ENCODE results near the gene ADAMTS18. TPM values are rescaled to one million over a fixed set of nuclear protein-coding genes. Genes with fewer than 3 reads are reported as not detected.

The ADAMTS18 gene
- total and polyA plus RNA-seq, 7 experiments from 2014 or later = not detected

DNA sequence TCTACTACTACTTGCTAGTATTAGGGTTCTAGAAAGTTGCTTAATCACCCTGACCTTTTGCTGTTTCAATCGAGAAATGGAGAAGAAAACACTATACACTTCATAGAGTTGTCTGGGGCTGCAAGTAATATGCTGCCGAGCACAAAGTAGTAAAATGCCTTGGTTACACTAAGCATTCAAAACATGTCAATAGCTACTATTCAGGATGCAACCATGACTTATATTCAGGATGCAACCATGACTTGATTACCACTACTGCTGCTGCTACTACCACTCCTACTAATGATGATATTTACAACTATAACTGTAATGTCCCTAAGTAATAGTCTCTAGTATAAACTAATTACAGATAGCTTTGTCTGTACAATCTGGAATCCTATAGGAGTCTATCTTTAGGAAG is 35.3 kb downstream of the ADAMTS18 start:
- H3K36me3 Mint-ChIP-seq = no peaks in the 10 kb centered on the region
- no peaks in the 10 kb centered on the region for H3K27me3 ChIP-seq (ENCODE audit: control insufficient read depth in 2 of 2, insufficient read depth in 2 of 2, low read length in 2 of 2)
- no peaks in the 10 kb centered on the region for H3K9me3 ChIP-seq (ENCODE audit: control insufficient read depth in 2 of 3, low read length in 3 of 3)
- no peaks in the 10 kb centered on the region for H3K36me3 ChIP-seq (ENCODE audit: control insufficient read depth in 2 of 3, insufficient read depth in 3 of 3, low read length in 3 of 3)
- H3K27ac Mint-ChIP-seq = no peak overlapping the region
- H3K4me1 ChIP-seq (ENCODE audit: control insufficient read depth in 2 of 2, insufficient read depth in 2 of 2, low read length in 2 of 2) = no peaks in the 10 kb centered on the region
- peaks cover 0 to 6% (median 0%) of the 10 kb centered on the region in 11 donors for H3K9me3 Mint-ChIP-seq
- no peak overlapping the region for H3K27ac ChIP-seq (ENCODE audit: low read depth, low read length)
- intact Hi-C loops (cut with micrococcal nuclease) = no loop called here
- DNase-seq (no peak), ATAC-seq (no peak)
- ChIA-PET POLR2A (no interaction called here), CTCF (no interaction called here)
- no peaks in the 10 kb centered on the region for H3K4me1 Mint-ChIP-seq
- no peak overlapping the region for H3K4me3 Mint-ChIP-seq
- peaks cover 2 to 51% (median 21%) of the 10 kb centered on the region in 5 donors for H3K27me3 Mint-ChIP-seq
- H3K4me3 ChIP-seq (ENCODE audit: low read length) = no peak overlapping the region

DNA sequence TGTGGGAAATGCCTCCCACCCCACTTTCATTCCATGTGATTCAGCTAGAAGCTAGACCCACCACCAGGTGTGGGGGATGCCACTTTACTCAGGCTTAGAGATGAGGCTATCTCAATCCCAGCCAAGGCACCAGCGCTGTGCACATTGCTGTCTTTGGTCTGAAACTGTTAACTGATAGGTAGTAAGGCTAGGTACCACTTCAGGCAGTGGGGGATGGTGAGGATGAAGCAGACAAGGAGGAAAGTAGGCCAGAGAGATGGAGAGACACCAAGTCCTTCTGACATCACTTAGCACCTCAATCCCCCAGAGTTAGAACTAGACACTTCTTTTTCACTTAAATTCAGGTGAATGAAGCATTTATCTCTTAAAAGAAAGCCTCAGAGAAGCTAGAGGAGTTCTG is 35.8 kb downstream of the ADAMTS18 start:
- no peak overlapping the region for H3K4me3 Mint-ChIP-seq
- POLR2A ChIA-PET = no interaction called here

DNA sequence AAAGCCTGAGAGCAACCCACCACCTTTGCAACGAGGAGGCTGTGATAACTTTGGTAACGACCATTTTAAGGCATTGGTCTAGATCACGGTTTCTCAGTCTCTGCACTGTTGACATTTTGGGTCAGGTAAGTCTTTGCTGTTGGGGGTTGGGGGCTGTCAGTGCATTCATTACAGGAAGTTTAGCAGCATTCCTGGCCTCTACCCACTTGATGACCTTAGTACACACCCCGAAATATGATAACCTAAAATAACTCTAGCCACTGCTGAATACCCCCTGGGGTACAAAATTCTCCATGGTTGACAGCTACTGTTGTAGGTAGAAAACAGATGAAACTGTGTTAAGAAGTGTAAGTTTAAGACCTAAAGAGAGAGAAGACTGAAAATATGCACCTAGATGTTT is 36.3 kb downstream of the ADAMTS18 start:
- CTCF ChIA-PET = no interaction called here
- H3K9me3 Mint-ChIP-seq = peaks cover 0 to 6% (median 0%) of the 10 kb centered on the region in 11 donors
- ATAC-seq = no peak

More for the DNA sequence above, 35.8 kb downstream of the ADAMTS18 start:
- no peaks in the 10 kb centered on the region for H3K9me3 ChIP-seq (ENCODE audit: control insufficient read depth in 2 of 3, low read length in 3 of 3)
- intact Hi-C loops (cut with micrococcal nuclease) = no loop called here
- H3K27me3 Mint-ChIP-seq = peaks cover 2 to 46% (median 17%) of the 10 kb centered on the region in 5 donors
- H3K27ac ChIP-seq (ENCODE audit: low read depth, low read length) = no peak overlapping the region
- H3K36me3 ChIP-seq (ENCODE audit: control insufficient read depth in 2 of 3, insufficient read depth in 3 of 3, low read length in 3 of 3) = no peaks in the 10 kb centered on the region
- no peaks in the 10 kb centered on the region for H3K4me1 ChIP-seq (ENCODE audit: control insufficient read depth in 2 of 2, insufficient read depth in 2 of 2, low read length in 2 of 2)
- peaks cover 0 to 6% (median 0%) of the 10 kb centered on the region in 11 donors for H3K9me3 Mint-ChIP-seq
- no peaks in the 10 kb centered on the region for H3K27me3 ChIP-seq (ENCODE audit: control insufficient read depth in 2 of 2, insufficient read depth in 2 of 2, low read length in 2 of 2)
- H3K4me3 ChIP-seq (ENCODE audit: low read length) = no peak overlapping the region
- no peaks in the 10 kb centered on the region for H3K4me1 Mint-ChIP-seq
- no peak overlapping the region for H3K27ac Mint-ChIP-seq
- DNase-seq = no peak
- no peak for ATAC-seq
- no peaks in the 10 kb centered on the region for H3K36me3 Mint-ChIP-seq
- CTCF ChIA-PET = no interaction called here

DNA sequence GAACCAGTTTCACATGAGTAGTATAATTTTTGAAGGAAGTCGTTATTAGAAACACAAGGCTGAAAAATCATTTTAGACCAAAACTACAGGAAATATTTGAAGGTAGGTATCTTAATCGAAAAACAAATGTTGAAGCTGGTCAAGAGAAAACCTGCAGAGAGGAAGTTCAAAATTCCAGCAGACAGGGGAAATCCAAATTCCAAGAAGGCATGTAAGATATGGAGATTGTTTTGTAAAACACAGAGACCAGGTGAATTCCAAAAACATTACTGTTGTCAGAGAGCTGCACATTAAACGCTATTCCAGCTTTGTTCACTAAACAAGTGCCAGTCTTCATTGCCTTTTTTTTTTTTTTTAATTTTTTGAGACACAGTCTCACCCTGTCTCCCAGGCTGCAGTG is 38.4 kb downstream of the ADAMTS18 start:
- H3K36me3 Mint-ChIP-seq = no peaks in the 10 kb centered on the region

More for the DNA sequence above, 36.3 kb downstream of the ADAMTS18 start:
- no peaks in the 10 kb centered on the region for H3K27me3 ChIP-seq (ENCODE audit: control insufficient read depth in 2 of 2, insufficient read depth in 2 of 2, low read length in 2 of 2)
- H3K36me3 Mint-ChIP-seq = no peaks in the 10 kb centered on the region
- no peak overlapping the region for H3K4me3 ChIP-seq (ENCODE audit: low read length)
- intact Hi-C loops (cut with micrococcal nuclease) = no loop called here
- POLR2A ChIA-PET = no interaction called here
- H3K27ac ChIP-seq (ENCODE audit: low read depth, low read length) = no peak overlapping the region
- no peak overlapping the region for H3K4me3 Mint-ChIP-seq
- no peak overlapping the region for H3K27ac Mint-ChIP-seq
- no peaks in the 10 kb centered on the region for H3K36me3 ChIP-seq (ENCODE audit: control insufficient read depth in 2 of 3, insufficient read depth in 3 of 3, low read length in 3 of 3)
- H3K4me1 ChIP-seq (ENCODE audit: control insufficient read depth in 2 of 2, insufficient read depth in 2 of 2, low read length in 2 of 2) = no peaks in the 10 kb centered on the region
- H3K4me1 Mint-ChIP-seq = no peaks in the 10 kb centered on the region
- peaks cover 0 to 41% (median 17%) of the 10 kb centered on the region in 5 donors for H3K27me3 Mint-ChIP-seq
- H3K9me3 ChIP-seq (ENCODE audit: control insufficient read depth in 2 of 3, low read length in 3 of 3) = no peaks in the 10 kb centered on the region
- no peak for DNase-seq

DNA sequence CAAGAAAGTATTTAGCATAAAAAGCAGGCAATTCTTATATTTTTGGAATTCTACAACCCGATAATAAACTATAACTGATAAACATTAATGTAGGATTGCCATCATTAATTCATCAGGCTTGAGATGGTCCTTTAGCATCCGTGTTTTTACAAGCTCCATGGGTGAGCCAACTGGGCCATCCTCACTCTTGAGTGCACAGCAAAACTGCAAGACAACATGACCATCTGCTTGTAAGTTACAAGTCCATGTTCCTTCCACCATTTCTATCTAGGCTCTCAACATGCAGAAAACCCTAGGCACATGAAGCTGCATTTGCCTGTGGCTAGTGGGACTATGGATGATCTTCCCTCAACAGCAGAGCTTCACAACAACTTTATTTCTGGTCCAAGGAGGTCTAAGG is 40.1 kb downstream of the ADAMTS18 start:
- no peak for ATAC-seq
- no peak for DNase-seq
- POLR2A ChIA-PET = no interaction called here
- H3K27me3 Mint-ChIP-seq = peaks cover 0 to 28% (median 7%) of the 10 kb centered on the region in 5 donors
- peaks cover 0 to 5% (median 0%) of the 10 kb centered on the region in 11 donors for H3K9me3 Mint-ChIP-seq
- no peaks in the 10 kb centered on the region for H3K9me3 ChIP-seq (ENCODE audit: control insufficient read depth in 2 of 3, low read length in 3 of 3)
- no peak overlapping the region for H3K4me3 Mint-ChIP-seq
- no peaks in the 10 kb centered on the region for H3K36me3 Mint-ChIP-seq
- CTCF ChIA-PET = no interaction called here
- intact Hi-C loops (cut with micrococcal nuclease) = no loop called here
- H3K4me1 ChIP-seq (ENCODE audit: control insufficient read depth in 2 of 2, insufficient read depth in 2 of 2, low read length in 2 of 2) = no peaks in the 10 kb centered on the region
- H3K27ac Mint-ChIP-seq = no peak overlapping the region
- no peaks in the 10 kb centered on the region for H3K27me3 ChIP-seq (ENCODE audit: control insufficient read depth in 2 of 2, insufficient read depth in 2 of 2, low read length in 2 of 2)
- H3K4me3 ChIP-seq (ENCODE audit: low read length) = no peak overlapping the region
- no peak overlapping the region for H3K27ac ChIP-seq (ENCODE audit: low read depth, low read length)
- H3K36me3 ChIP-seq (ENCODE audit: control insufficient read depth in 2 of 3, insufficient read depth in 3 of 3, low read length in 3 of 3) = no peaks in the 10 kb centered on the region
- H3K4me1 Mint-ChIP-seq = no peaks in the 10 kb centered on the region

More for the DNA sequence above, 38.4 kb downstream of the ADAMTS18 start:
- ATAC-seq (no peak), DNase-seq (no peak)
- no peaks in the 10 kb centered on the region for H3K4me1 Mint-ChIP-seq
- ChIA-PET CTCF (no interaction called here), POLR2A (no interaction called here)
- H3K4me1 ChIP-seq (ENCODE audit: control insufficient read depth in 2 of 2, insufficient read depth in 2 of 2, low read length in 2 of 2) = no peaks in the 10 kb centered on the region
- H3K27me3 Mint-ChIP-seq = peaks cover 0 to 39% (median 14%) of the 10 kb centered on the region in 5 donors
- H3K27me3 ChIP-seq (ENCODE audit: control insufficient read depth in 2 of 2, insufficient read depth in 2 of 2, low read length in 2 of 2) = no peaks in the 10 kb centered on the region
- H3K9me3 Mint-ChIP-seq = peaks cover 0 to 6% (median 0%) of the 10 kb centered on the region in 11 donors
- H3K4me3 ChIP-seq (ENCODE audit: low read length) = no peak overlapping the region
- H3K9me3 ChIP-seq (ENCODE audit: control insufficient read depth in 2 of 3, low read length in 3 of 3) = no peaks in the 10 kb centered on the region
- H3K4me3 Mint-ChIP-seq = no peak overlapping the region
- intact Hi-C loops (cut with micrococcal nuclease) = no loop called here
- no peaks in the 10 kb centered on the region for H3K36me3 ChIP-seq (ENCODE audit: control insufficient read depth in 2 of 3, insufficient read depth in 3 of 3, low read length in 3 of 3)
- no peak overlapping the region for H3K27ac ChIP-seq (ENCODE audit: low read depth, low read length)
- no peak overlapping the region for H3K27ac Mint-ChIP-seq

DNA sequence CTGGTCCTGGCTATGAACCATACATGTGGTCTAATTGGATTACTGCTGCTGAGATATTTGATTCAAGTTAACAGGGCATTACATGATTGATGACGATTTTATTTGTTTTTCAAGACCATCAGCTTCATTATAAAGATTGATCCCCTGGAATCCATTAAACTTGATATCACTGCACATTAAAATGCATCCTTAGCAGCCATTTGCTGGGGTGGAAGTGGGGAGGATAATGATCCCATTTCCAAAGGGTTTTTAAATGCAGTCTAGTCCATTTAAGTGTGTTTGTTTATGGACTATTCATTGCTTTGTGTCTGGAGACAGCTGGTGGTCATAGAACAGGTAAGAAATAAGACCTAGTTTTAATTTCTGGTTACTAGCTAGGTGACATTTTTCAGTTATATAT is 40.9 kb downstream of the ADAMTS18 start:
- POLR2A ChIA-PET = no interaction called here
- H3K27ac Mint-ChIP-seq = no peak overlapping the region
- no peak for DNase-seq
- no peak for ATAC-seq
- peaks cover 0 to 28% (median 7%) of the 10 kb centered on the region in 5 donors for H3K27me3 Mint-ChIP-seq
- H3K27me3 ChIP-seq (ENCODE audit: control insufficient read depth in 2 of 2, insufficient read depth in 2 of 2, low read length in 2 of 2) = no peaks in the 10 kb centered on the region
- no peak overlapping the region for H3K4me3 ChIP-seq (ENCODE audit: low read length)
- intact Hi-C loops (cut with micrococcal nuclease) = no loop called here
- CTCF ChIA-PET = no interaction called here
- no peaks in the 10 kb centered on the region for H3K4me1 ChIP-seq (ENCODE audit: control insufficient read depth in 2 of 2, insufficient read depth in 2 of 2, low read length in 2 of 2)
- no peaks in the 10 kb centered on the region for H3K9me3 ChIP-seq (ENCODE audit: control insufficient read depth in 2 of 3, low read length in 3 of 3)
- H3K36me3 ChIP-seq (ENCODE audit: control insufficient read depth in 2 of 3, insufficient read depth in 3 of 3, low read length in 3 of 3) = no peaks in the 10 kb centered on the region
- no peaks in the 10 kb centered on the region for H3K36me3 Mint-ChIP-seq
- H3K27ac ChIP-seq (ENCODE audit: low read depth, low read length) = no peak overlapping the region
- no peak overlapping the region for H3K4me3 Mint-ChIP-seq
- no peaks in the 10 kb centered on the region for H3K4me1 Mint-ChIP-seq
- peaks cover 0 to 5% (median 0%) of the 10 kb centered on the region in 11 donors for H3K9me3 Mint-ChIP-seq

DNA sequence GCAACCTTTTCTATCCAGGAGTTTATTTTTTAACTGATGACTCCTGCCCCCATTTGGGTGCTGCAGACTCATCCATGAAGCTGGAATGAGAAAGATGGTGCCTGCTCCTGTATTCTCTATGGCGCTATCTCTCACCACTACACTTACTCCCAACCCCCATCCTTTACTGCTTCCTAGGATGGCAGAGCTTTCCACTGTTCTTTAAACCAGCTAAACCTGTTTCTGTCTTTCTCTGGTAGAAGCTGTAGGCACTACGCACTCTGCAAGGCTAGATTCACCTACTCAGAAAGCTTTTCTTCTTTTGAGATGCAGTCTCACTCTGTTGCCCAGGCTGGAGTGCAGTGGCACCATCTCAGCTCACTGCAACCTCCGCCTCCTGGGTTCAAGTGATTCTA is 47.0 kb downstream of the ADAMTS18 start:
- Mint-ChIP-seq H3K27ac (no peak overlapping the region), H3K9me3 (peaks cover 0 to 5% (median 0%) of the 10 kb centered on the region in 11 donors), H3K27me3 (peaks cover 0 to 19% (median 13%) of the 10 kb centered on the region in 5 donors), H3K4me3 (no peak overlapping the region), H3K4me1 (no peaks in the 10 kb centered on the region), H3K36me3 (no peaks in the 10 kb centered on the region)
- ChIA-PET CTCF (no interaction called here), POLR2A (no interaction called here)
- Histone ChIP-seq H3K27ac (ENCODE audit: low read depth, low read length) (no peak overlapping the region), H3K4me3 (ENCODE audit: low read length) (no peak overlapping the region), H3K36me3 (ENCODE audit: control insufficient read depth in 2 of 3, insufficient read depth in 3 of 3, low read length in 3 of 3) (no peaks in the 10 kb centered on the region), H3K27me3 (ENCODE audit: control insufficient read depth in 2 of 2, insufficient read depth in 2 of 2, low read length in 2 of 2) (no peaks in the 10 kb centered on the region), H3K4me1 (ENCODE audit: control insufficient read depth in 2 of 2, insufficient read depth in 2 of 2, low read length in 2 of 2) (no peaks in the 10 kb centered on the region), H3K9me3 (ENCODE audit: control insufficient read depth in 2 of 3, low read length in 3 of 3) (no peaks in the 10 kb centered on the region)
- intact Hi-C loops (cut with micrococcal nuclease) = no loop called here
- DNase-seq (no peak), ATAC-seq (no peak)
